GM18858 (cell line): ENCODE data around the gene SNAPC2.
"Not testable (repeated sequence)": the region's sequence is repeated elsewhere in the genome, so short reads cannot be mapped to it uniquely, and the experiment has no call there.

Experiments
- ATAC-seq: cut with Tn5 transposase; IDR thresholded peaks from one replicate; pipeline ENCODE4 v1.9.1; 2021; ENCODE audit not compliant: unreplicated experiment

Gene SNAPC2

GRCh38 chr19:7888145-7888825 lies 31.9 kb upstream of the SNAPC2 start, which contains the start of gene LRRC8E:
LRRC8E (plus strand) TSS chr19:7888510; CDS start chr19:7895604, 7,094 bp downstream.
- ATAC-seq = no peak

DNA sequence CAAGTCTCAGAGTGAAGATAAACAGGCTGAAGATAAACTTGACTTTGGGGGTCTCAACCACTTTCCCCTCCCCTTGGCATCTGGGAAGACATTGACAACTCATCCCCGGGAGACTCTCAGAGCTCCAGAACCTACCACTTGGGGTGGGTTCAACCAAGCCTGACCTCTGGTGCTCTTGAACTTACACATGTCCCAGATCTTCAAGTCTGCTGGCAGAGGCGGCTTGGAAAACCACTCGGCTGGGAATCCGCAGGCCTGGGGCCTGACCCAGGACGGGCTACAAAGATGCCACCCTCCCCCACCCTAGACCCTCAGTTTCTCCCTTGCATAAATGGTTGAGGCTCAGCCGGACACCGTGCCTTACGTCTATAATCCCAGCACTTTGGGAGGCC lies 31.3 kb upstream of the SNAPC2 start:
- no peak for ATAC-seq

GRCh38 chr19:7893362-7894101 lies 26.6 kb upstream of the SNAPC2 start:
- not testable (repeated sequence) for ATAC-seq

DNA sequence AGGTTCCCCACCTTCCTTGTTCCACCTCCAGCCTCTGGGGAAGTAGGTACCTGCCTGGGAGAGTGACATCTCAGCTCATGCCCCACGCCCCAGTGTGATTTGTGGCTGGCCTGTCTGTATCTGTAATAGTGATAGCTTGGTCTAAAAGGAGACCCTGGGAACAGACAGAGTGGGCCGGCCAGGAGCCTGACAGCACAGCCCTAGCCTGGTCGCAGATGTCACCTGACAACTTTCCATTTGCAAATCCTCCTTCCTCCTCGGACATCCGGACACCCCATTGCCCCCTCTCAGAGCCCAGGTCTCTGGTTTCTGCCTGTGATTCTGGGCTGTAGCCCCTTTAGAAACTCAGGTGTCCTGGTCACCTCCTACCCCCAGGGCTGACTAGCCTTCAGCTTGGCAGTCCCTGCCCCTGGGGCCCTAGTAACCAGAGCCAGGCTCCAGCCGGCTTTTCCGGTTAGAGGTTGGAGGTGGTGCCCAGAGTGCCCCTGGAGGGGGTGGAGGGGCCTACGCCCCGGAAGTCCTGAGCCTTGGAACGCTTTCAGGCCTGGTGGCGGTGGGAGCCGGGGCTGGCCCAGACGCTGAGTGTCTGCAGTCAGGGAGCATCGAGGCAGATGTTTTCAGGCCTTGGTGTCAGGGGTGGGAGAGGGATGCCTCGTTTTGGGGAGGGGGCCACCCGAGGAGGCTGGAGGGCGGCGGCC lies 25.4 kb upstream of the SNAPC2 start:
- no peak for ATAC-seq

DNA sequence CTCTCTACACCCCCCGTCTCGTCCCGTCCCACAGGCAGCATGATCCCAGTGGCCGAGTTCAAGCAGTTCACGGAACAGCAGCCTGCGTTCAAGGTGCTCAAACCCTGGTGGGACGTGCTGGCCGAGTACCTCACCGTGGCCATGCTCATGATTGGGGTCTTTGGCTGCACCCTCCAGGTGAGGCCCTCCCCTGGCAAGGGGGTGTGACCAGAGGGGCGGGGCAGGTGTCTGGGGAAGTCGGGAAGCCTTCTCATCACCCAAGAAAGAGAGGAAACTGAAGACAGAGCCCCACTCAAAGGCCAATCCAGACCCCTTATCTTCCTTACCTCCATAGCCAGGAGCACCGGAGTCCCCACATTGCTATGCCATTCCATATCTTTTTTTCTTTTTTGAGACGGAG lies 24.6 kb upstream of the SNAPC2 start:
- no peak for ATAC-seq

DNA sequence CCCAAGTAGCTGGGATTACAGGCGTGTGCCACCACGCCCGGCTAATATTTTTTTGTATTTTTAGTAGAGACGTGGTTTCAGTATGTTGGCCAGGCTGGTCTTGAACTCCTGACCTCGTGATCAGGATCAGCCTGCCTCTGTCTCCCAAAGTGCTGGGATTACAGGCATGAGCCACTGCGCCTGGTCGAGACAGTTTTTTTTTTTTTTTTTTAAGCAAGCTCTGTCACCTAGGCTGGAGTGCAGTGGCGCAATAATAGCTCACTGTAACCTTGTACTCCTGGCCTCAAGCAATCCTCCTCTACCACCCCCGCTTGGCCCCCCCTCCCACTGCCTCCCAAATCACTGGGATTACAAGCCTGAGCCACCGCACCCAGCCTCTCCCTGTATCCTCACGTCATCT lies 22.8 kb upstream of the SNAPC2 start:
- ATAC-seq = no peak

DNA sequence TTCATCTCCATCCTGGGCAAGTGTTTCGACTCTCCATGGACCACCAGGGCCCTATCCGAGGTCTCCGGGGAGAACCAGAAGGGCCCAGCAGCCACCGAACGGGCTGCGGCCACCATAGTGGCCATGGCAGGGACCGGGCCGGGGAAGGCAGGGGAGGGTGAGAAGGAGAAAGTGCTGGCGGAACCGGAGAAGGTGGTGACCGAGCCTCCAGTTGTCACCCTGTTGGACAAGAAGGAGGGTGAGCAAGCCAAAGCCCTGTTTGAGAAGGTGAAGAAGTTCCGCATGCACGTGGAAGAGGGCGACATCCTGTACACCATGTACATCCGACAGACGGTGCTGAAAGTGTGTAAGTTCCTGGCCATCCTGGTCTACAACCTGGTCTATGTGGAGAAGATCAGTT lies 21.2 kb upstream of the SNAPC2 start:
- ATAC-seq = no peak

DNA sequence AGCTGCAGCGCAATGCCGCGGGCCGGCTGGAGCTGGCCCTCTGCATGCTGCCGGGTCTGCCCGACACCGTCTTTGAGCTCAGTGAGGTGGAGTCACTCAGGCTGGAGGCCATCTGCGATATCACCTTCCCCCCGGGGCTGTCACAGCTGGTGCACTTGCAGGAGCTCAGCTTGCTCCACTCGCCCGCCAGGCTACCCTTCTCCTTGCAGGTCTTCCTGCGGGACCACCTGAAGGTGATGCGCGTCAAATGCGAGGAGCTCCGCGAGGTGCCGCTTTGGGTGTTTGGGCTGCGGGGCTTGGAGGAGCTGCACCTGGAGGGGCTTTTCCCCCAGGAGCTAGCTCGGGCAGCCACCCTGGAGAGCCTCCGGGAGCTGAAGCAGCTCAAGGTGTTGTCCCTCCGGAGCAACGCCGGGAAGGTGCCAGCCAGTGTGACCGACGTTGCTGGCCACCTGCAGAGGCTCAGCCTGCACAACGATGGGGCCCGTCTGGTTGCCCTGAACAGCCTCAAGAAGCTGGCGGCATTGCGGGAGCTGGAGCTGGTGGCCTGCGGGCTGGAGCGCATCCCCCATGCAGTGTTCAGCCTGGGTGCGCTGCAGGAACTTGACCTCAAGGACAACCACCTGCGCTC lies 20.3 kb upstream of the SNAPC2 start:
- no peak for ATAC-seq

DNA sequence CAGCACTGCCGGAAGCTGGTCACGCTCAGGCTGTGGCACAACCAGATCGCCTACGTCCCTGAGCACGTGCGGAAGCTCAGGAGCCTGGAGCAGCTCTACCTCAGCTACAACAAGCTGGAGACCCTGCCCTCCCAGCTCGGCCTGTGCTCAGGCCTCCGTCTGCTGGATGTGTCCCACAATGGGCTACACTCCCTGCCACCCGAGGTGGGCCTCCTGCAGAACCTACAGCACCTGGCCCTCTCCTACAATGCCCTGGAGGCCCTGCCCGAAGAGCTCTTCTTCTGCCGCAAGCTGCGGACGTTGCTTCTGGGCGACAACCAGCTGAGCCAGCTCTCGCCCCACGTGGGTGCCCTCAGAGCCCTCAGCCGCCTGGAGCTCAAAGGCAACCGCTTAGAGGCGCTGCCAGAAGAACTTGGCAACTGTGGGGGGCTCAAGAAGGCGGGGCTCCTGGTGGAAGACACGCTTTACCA lies 19.7 kb upstream of the SNAPC2 start:
- ATAC-seq = no peak

GRCh38 chr19:7900931-7901330 lies 19.2 kb upstream of the SNAPC2 start:
- ATAC-seq = no peak

- no peak for ATAC-seq
These were observed 18.8 kb upstream of the SNAPC2 start for GRCh38 chr19:7901337-7901736.

DNA sequence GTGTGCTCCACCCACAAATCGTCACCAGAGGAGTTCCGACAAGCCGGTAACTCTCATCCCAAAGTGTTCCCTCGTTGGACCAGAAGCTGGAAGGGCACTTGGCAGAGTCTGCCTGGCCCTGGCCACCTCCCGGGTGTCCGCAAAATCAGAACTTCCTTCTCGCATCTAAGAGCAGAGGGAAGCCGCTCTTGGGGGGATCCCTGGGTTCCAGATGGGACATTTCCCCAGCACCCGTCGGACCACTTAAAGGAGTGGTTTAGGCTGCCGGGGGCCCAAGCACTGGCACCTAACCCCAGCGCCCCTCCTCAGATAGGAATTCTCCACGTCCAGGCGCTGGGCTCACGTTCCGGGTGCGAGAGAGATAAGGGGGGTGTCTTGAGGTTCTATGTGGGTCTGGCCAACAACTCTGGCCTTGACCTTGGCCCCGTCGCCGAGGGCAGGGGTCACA lies 17.3 kb upstream of the SNAPC2 start:
- no peak for ATAC-seq

GRCh38 chr19:7903244-7904073 lies 16.7 kb upstream of the SNAPC2 start, which contains the start of gene MAP2K7:
MAP2K7 (plus strand) TSS chr19:7903877; CDS start chr19:7903945, 68 bp downstream.
- ATAC-seq = peak; percentile 60

DNA sequence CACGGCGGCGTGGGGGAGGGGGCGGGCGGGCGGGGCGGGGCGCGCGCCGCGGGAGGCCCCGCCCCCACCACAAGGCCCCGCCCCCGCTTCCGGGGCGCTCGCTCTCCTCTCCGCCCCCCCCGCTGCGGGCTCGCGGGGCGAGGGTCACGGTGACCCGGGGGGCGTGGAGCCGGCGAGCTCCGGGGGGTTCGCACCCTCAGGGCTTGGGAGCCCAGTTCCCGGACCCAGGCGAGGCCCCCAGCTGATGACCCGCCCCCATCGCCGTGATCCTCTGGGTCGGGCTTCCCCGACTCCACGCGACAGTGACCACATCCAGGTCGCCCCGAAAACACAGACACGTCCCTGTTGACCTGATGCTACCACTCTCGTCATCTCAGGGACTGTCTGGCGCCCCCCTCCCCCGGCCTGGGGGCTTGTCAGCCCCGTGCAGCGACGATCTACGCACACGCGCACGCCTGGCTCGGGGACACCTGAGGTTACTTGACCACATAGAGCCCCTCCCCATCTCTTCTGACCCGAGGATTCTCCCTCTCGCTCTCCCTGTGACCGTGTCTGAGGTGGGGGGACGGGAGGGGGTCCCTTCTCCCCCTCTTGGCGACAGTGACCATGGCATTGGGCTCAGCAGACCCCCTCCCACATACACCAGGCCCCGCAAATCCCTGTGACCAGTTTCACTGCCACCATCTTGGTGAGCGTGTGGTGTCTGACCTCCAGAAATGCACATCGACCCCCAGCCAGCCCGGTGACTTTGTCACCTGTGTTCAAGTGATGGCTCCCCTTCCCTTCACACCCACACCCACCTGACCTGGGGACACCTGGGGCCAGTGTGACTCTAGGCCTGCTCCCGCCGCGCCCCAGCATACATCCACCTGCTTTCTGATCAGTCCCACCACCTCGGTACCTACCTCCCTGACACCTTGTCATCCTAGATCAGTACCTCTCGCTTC lies 15.8 kb upstream of the SNAPC2 start:
- peak; percentile 14 for ATAC-seq

DNA sequence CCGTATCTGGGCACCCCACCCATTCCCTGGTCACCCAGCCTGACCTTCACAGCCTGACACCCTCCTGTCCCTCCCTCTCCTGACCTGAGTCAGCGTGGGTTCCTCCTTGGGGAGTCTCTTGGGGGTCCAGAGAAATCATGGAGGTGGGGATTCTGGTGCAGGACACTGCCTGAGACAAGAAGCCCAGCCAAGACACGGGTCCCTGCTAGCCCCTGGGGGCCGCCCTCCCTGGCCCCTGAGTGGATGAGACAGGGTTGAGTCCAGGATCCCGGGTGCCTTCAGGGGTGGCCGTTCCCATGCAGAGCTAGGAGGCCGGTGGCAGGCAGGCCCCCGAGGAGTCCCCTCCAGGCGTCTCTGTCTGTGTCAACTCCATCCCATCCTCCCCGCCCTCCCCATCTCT lies 14.9 kb upstream of the SNAPC2 start:
- no peak for ATAC-seq

DNA sequence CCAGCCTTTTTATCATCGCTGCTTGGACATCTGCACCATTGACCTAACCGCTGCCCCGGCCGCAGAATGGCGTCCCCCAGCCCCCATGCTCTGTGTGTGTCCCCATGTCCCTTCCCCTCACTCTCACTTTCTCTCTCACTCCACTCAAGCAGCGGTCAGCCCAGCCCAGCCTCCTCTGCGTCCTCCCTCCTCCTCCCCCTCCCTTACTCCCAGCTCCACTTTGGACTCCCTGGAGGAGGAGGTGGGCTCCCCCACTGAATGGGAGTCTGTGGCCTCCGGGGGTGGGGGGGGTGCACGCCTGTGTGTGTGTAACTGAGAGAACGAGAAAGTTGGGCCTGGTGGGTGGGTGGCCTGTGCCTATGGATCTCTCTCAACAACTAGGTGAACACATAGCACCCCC lies 14.3 kb upstream of the SNAPC2 start:
- no peak for ATAC-seq

DNA sequence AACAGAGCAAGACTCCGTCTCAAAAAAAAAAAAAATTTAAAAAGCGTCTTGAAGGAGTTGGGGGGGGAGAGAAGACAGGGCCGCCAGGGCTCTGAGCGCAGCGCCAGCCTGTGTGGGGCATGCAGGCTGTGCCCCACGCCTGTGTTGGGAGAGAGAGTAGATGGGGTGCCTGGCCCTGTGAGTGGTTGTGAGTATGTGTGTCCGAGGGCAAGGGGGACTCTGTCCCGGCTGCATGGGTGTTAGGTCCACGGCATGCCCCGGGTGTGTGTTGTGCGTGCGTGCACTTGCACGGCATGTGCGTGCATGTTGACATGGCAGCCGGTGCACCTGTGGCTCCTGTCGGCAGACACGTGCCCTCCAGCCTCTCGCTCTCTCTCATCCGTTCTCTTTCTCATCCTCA lies 13.0 kb upstream of the SNAPC2 start:
- no peak for ATAC-seq

GRCh38 chr19:7907544-7907943 lies 12.6 kb upstream of the SNAPC2 start:
- no peak for ATAC-seq

GRCh38 chr19:7908078-7908699 lies 11.9 kb upstream of the SNAPC2 start:
- ATAC-seq = no peak
